ENCODE measurements around the gene KDM1A.

Gene KDM1A

GRCh38 chr1:23023174-23023845 lies 4.0 kb downstream of the KDM1A start:
- no peak for DNase-seq (ENCODE audit: extremely low read depth, insufficient read length)
- no peak for TF ChIP-seq CTCF (IDR thresholded peaks at IDR 0.05; ENCODE audit: insufficient read depth, low read length, poor library complexity, severe bottlenecking)
- Histone ChIP-seq H3K4me3 (replicated peaks; ENCODE audit: low read depth, low read length) (no peak overlapping the region), H3K27me3 (replicated peaks; ENCODE audit: control insufficient read depth, insufficient read depth, low read length) (no peaks in the 10 kb centered on the region), H3K36me3 (ENCODE audit: control insufficient read depth, insufficient read depth, low read length) (no peaks in the 10 kb centered on the region)

GRCh38 chr1:23026568-23026967 lies 7.3 kb downstream of the KDM1A start:
- no peak for TF ChIP-seq CTCF (IDR thresholded peaks at IDR 0.05; ENCODE audit: insufficient read depth, low read length, poor library complexity, severe bottlenecking)
- DNase-seq (ENCODE audit: extremely low read depth, insufficient read length), result no peak
- Histone ChIP-seq H3K4me3 (replicated peaks; ENCODE audit: low read depth, low read length) (no peak overlapping the region), H3K36me3 (ENCODE audit: control insufficient read depth, insufficient read depth, low read length) (no peaks in the 10 kb centered on the region), H3K27me3 (replicated peaks; ENCODE audit: control insufficient read depth, insufficient read depth, low read length) (no peaks in the 10 kb centered on the region)

- DNase-seq (ENCODE audit: extremely low read depth, insufficient read length), result no peak
- H3K27me3 ChIP-seq (replicated peaks; ENCODE audit: control insufficient read depth, insufficient read depth, low read length), result no peaks in the 10 kb centered on the region
- TF ChIP-seq CTCF (IDR thresholded peaks at IDR 0.05; ENCODE audit: insufficient read depth, low read length, poor library complexity, severe bottlenecking), result no peak
- H3K4me3 ChIP-seq (replicated peaks; ENCODE audit: low read depth, low read length), result no peak overlapping the region
- no peaks in the 10 kb centered on the region for H3K36me3 ChIP-seq (ENCODE audit: control insufficient read depth, insufficient read depth, low read length)
Observed at GRCh38 chr1:23027352-23027907, 8.2 kb downstream of the KDM1A start.

GRCh38 chr1:23029337-23029736 lies 10.1 kb downstream of the KDM1A start:
- H3K27me3 ChIP-seq (replicated peaks; ENCODE audit: control insufficient read depth, insufficient read depth, low read length), result no peaks in the 10 kb centered on the region
- no peak for DNase-seq (ENCODE audit: extremely low read depth, insufficient read length)
- no peaks in the 10 kb centered on the region for H3K36me3 ChIP-seq (ENCODE audit: control insufficient read depth, insufficient read depth, low read length)
- no peak overlapping the region for H3K4me3 ChIP-seq (replicated peaks; ENCODE audit: low read depth, low read length)
- no peak for TF ChIP-seq CTCF (IDR thresholded peaks at IDR 0.05; ENCODE audit: insufficient read depth, low read length, poor library complexity, severe bottlenecking)

GRCh38 chr1:23035823-23036452 lies 16.7 kb downstream of the KDM1A start:
- TF ChIP-seq CTCF (IDR thresholded peaks at IDR 0.05; ENCODE audit: insufficient read depth, low read length, poor library complexity, severe bottlenecking), result no peak
- no peaks in the 10 kb centered on the region; the same call in 1 of the 2 replicates for H3K36me3 ChIP-seq (ENCODE audit: control insufficient read depth, insufficient read depth, low read length)
- no peaks in the 10 kb centered on the region for H3K27me3 ChIP-seq (replicated peaks; ENCODE audit: control insufficient read depth, insufficient read depth, low read length)
- DNase-seq (ENCODE audit: extremely low read depth, insufficient read length), result no peak
- no peak overlapping the region for H3K4me3 ChIP-seq (replicated peaks; ENCODE audit: low read depth, low read length)

Measured in GM06990 (cell line).